ENCODE measurements around the gene SURF4.

Gene SURF4

DNA sequence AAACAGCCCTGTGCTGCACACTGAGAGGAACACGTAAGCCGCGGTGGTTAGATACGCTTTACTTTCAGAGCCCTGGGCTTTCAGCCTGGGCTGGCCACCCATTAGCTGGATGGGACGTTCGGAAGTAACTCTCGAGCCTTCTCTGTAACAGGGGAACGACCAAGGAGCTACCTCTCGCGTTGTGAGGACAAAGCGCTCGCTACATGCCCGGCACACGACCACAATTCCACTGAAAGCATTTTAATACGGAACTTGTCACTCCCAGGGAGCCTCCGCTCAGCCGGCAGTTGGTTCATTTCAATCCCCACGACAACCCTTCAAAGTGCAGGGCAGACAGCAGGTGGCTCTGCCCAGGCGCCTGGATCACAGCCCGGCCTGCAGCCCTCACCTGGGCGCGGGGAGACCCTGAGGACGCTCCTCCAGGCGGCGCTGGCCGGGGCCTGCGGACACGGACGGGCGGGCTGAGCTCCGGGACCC, 19.9 kb downstream of the SURF4 start:
- DNase-seq (ENCODE audit: low spot score): no peak
- in situ Hi-C loops (cut with MboI; ENCODE audit: low sequenced_read_pairs, unreplicated experiment): no loop called here
- no peak for TF ChIP-seq CTCF (IDR thresholded peaks at IDR 0.05; ENCODE audit: borderline replicate concordance, control extremely low read depth, extremely low read depth, insufficient read depth, missing control alignments)

- TF ChIP-seq CTCF (IDR thresholded peaks at IDR 0.05; ENCODE audit: borderline replicate concordance, control extremely low read depth, extremely low read depth, insufficient read depth, missing control alignments): no peak
- in situ Hi-C loops (cut with MboI; ENCODE audit: low sequenced_read_pairs, unreplicated experiment): no loop called here
- no peak for DNase-seq (ENCODE audit: low spot score)
Measured at GRCh38 chr9:133354766-133355165, 21.1 kb downstream of the SURF4 start.

DNA sequence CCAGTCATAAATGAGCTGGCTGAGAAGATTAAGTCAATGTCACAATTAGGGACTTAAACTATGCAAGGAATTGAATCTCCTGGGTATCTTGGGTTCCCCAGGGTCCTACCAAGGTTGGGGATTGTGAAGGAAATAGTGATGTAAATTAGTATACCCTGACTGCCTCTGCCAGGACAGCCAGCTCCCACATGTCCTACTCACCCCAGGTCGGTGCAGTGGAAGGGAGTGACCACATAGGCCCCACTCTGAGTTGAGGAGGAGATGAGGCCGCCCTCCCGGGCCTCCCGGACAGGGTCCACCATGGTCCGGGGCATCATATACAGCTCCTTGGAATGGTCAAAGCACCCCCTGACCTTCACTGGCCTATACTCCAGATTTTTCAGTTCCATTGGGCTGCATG, 22.3 kb downstream of the SURF4 start:
- in situ Hi-C loops (cut with MboI; ENCODE audit: low sequenced_read_pairs, unreplicated experiment): no loop called here
- DNase-seq (ENCODE audit: low spot score): no peak
- no peak for TF ChIP-seq CTCF (IDR thresholded peaks at IDR 0.05; ENCODE audit: borderline replicate concordance, control extremely low read depth, extremely low read depth, insufficient read depth, missing control alignments)

DNA sequence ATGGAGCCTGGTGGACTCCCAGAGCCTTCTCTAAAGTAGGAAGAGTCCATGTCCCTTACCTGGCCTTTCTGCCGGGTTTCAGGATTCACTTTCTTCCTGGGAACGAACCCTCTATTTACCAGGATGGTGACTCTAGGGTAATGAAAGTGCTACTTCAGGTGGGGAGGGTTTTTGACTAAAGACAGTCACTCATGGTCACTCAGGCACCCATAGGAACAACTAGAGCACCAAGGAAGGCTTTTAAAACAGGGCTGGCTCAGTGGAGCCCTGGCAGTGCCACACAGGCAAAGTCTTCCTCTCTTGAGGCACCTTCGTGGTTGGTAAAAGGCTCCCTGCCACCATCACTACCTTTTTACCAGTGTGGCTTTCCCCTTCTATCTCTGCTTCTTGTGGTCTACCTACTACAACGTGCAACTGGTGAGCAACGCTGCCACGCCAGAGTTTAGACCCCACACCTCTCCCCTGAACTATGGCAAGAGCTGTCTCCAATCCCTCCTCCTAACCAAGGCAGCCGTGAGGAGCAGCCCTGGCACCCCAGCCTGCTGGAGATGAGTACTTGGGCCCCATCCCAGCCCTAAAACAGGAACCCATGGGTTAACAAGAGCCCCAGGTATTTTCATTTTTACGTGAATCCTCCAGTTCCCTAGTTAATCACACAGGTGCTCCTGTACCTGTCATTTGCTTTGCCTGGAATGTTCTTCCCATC, 23.1 kb downstream of the SURF4 start:
- no peak for DNase-seq (ENCODE audit: low spot score)
- in situ Hi-C loops (cut with MboI; ENCODE audit: low sequenced_read_pairs, unreplicated experiment): no loop called here
- TF ChIP-seq CTCF (IDR thresholded peaks at IDR 0.05; ENCODE audit: borderline replicate concordance, control extremely low read depth, extremely low read depth, insufficient read depth, missing control alignments): no peak

- DNase-seq (ENCODE audit: low spot score): peak; percentile 62
- in situ Hi-C loops (cut with MboI; ENCODE audit: low sequenced_read_pairs, unreplicated experiment): no loop called here
- peak; percentile 41 for TF ChIP-seq CTCF (IDR thresholded peaks at IDR 0.05; ENCODE audit: borderline replicate concordance, control extremely low read depth, extremely low read depth, insufficient read depth, missing control alignments)
Measured at GRCh38 chr9:133351908-133352634, 23.8 kb downstream of the SURF4 start.

DNA sequence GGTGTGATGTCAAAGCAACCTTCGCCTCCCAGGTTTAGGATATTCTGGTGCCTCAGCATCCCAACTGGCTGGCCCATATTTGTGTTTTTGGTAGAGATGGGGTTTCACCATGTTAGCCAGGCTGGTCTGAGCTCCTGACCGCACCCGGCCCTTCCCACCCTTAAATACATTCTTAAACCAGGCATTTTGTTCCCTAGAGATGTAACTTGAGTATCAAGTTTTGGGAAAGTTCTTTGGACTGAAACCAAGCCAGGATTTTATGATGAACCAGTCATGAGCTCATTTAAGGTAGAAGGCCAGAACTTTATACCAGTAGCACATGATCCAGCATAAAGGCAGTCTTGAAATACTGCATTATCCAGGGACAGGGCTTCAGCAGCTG, 24.3 kb downstream of the SURF4 start:
- no peak for DNase-seq (ENCODE audit: low spot score)
- in situ Hi-C loops (cut with MboI; ENCODE audit: low sequenced_read_pairs, unreplicated experiment): no loop called here
- TF ChIP-seq CTCF (IDR thresholded peaks at IDR 0.05; ENCODE audit: borderline replicate concordance, control extremely low read depth, extremely low read depth, insufficient read depth, missing control alignments): no peak
